T-helper 1 cell treated with Interleukin-12 subunit alpha and Interleukin-12 subunit beta and Interleukin-4 antibody, amounts not matched to agents 30 ng/mL and 1 ng/mL, for 36 hours (primary cell): ENCODE results near the gene GRAP. TPM values are rescaled to one million over a fixed set of nuclear protein-coding genes. Genes with fewer than 3 reads are reported as not detected.
"Not testable (repeated sequence)": the region's sequence is repeated elsewhere in the genome, so short reads cannot be mapped to it uniquely, and the experiment has no call there.

Experiments
- intact Hi-C: fragments of 100-400 bp; cut with micrococcal nuclease; formaldehyde crosslinking; loops from one replicate; pipeline ENCODE4 v1.15.1; 2024
- total RNA-seq: library from RNA; stranded (reverse); gene quantifications from 2 replicates; pipeline ENCODE4 v1.2.3, GENCODE V29; 2022

Gene GRAP
- total RNA-seq, 1 donor from 2014 or later = 28.5 TPM

DNA sequence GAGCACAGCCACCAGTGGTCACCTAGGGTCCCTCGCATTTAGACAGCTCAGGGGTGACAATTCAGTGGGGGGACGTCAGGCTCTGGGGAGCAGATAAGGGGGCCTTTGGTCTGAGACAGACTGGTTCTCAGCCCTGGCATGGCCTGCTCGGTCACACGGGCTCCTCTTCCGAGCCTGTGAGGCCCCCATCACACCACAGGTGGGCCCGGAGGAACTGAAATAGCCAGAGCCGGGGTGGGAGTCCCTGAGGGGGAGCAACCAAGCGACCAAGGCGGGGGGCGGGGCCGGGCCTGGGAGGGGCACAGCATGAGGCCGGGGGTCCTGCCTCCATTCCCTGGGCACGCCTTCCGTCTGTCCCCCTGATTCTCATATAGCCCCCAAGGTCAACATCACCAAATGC, 4.4 kb downstream of the GRAP start:
- intact Hi-C loops = not testable (repeated sequence)

DNA sequence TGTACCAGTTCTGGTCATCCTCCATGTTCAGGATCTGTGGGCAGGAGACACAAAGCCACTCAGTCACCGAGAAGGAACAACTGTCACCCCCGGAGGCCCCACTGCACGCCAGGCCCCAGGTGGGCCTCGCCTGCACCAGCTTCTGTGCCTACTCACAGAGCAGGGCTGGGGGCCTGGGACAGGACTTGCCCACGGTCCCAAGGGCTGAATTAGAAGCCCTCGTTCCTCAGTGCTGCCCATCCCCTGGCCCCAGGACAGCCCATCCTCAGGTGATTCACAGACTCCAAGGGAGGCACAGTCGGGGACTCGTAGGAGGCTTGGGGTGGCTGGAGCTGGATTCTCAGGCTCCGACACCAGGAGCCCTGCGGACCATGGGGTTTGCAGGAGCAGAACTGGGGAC, 4.9 kb downstream of the GRAP start:
- intact Hi-C loops = not testable (repeated sequence)

DNA sequence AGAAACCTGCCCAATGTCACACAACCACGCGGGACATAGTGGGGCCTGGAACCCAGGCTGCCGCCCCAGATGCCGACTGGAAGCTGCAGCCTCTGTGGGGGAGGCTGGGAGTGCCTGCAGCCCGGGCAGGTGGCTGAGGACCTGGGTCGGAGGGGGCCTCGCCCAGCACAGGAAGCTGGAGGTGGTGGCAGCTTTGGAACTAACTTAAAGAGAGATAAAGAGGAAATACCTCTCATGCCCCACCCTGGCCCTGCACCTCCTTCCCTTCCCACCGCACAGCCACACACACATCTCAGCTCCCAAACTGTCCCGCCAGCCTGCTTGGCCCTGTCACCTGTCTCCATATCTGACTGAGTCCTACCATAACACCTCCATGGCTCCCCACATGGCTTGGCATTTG, 6.4 kb downstream of the GRAP start:
- intact Hi-C loops = not testable (repeated sequence)

DNA sequence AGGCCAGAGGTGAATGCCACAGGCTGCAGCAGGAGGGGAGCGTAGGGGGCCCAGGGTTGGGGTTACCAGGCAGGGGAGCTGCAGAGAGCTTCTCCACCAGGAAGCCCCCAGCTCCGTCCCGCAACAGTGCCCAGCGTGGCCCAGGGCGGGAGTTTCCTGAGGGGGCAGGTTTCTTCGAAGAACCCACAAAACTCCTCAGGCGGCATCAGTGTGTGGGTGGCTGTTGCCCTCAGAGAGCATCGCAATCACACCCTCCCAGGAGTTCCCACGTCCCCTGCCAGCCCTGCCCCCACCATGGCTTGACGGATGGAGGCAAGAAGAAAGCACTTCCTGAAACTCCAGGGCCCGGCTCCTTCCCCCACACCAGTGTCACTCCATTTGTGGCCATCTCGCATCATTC, 8.0 kb downstream of the GRAP start:
- intact Hi-C loops = not testable (repeated sequence)

DNA sequence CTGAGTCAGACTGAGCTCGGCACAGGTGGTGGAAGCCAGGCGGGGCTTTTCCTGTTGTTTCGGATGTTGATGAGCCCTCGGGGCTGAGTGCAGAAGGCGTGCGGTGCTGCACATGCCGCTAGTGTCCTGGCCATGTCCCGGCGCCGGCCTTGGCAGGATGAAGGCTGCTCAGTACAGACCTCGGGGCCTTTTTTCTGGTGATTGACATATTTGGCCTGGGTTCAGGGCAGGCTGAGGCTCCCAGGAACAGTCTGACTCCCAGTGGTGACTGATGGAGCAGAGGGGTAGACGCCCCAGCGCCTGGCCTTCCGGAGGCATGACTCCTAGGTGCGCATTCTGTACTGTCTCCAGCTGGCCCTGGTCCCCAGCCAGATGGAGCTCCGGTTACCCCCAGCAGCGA, 8.8 kb downstream of the GRAP start:
- intact Hi-C loops = not testable (repeated sequence)

DNA sequence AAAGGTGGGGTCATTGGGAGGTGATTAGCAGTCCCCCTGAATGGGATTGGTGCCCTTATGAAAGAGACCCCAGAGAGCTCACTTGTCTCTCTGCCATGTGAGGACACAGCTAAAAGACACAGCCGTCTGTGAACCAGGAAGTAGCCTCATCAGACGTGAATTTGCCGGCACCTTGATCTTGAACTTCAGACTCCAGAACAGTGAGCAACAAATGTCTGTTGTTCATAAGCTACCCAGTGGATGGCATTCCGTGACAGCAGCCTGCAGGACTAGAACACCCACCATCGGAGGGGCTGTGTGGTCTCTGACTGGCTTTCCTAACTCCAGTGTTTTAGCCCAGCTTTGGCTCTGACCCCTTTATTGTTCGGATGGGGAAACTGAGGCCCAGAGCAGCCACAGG, 9.2 kb downstream of the GRAP start:
- intact Hi-C loops = not testable (repeated sequence)

DNA sequence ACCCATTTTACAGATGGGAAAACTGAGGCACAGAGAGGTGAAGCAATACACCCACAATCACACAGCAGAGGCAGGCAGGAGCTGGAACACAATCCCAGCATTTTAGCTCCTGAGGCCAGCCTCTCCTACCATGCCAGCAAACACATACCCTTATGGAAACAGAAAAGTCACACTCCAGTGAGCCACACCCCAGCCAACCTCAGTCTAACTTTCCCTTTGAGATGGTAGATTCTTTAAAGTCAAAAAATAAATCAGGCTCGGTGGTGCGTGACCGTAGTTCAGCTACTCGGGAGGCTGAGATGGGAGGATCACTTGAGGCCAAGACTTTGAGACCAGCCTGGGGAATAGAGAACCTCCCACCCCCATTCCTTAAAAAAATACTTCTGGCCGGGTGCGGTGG, 10.6 kb downstream of the GRAP start:
- intact Hi-C loops = not testable (repeated sequence)

DNA sequence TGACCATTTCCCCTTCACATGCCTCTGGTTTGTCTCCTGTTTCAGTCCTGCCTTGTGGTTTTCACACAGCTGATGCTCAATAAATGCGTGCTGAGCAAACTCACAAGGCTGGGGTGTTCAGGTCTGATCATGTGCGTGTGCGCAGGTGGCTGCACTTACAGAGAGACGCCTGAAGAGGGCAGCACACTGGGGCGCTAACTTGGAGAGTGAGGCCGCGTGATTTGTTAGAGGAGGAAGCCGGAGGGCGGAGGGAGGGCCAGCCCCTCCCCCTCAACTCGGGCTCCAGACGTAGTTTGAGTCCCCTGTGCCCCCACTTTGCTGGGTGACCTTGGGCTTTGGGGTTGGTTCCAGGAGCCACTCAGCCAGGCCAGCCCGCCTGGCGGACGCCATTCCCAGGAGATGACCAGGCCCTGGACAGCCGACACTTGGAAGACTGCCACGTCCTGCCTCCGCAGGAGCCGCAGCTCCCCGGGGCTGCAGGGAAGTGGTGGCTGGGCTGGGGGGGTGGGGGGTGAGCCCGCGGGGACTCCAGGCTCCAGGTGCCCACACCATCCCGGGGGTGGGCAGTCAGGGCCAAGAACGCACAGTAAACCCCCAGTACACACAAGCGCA, 14.3 kb downstream of the GRAP start:
- intact Hi-C loops = not testable (repeated sequence)

DNA sequence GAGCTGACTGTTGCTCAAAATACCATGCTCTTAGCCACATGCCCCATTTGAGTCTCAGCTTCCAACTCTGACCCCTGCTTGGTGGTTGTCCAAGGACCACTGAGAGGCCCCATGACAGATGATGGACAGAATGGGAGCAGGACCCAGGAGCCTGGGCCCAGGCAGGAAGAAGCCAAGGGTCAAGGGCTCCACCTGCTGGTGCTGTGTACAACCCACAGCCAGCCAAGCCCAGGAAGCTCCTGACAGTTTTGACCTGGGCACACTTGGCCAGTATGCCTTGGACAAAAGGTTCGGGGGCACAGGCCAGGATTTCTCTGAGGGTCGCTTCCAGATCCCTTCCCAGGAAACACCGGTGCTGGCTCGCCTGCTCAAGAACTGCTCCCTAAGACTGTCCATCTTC, 15.0 kb downstream of the GRAP start:
- intact Hi-C loops = not testable (repeated sequence)

DNA sequence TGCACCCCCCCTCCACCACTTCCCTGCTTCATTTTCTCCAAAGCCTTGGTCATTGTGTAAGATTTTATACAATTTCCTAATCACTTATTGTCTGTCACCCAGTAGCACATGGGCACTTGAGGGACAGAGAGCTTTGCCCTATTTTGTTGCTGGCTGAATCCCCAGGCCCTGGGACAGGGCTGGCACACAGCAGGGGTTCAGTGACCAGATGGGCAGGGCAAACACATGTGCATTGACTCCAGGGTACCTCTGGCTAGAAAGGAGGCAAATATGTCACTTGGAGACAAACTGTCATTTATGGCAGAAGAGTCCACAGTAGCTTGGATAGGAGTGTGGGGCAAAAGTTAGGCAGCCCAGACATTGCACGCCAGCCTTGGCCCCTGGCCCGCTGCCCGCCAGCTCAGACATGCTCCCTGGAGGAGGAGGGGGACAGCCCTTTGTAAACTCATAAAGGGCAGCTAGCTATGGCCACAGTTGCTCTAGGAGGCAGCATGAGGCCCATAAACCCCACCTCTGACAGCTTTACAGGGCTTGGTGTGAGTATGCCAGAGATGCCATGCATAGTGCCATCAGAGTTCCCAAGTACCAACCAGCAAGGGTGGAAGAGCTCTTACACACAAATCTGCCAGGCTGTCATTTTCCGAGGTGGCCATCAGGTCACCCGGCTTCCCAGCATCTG, 15.8 kb downstream of the GRAP start:
- intact Hi-C loops = not testable (repeated sequence)

DNA sequence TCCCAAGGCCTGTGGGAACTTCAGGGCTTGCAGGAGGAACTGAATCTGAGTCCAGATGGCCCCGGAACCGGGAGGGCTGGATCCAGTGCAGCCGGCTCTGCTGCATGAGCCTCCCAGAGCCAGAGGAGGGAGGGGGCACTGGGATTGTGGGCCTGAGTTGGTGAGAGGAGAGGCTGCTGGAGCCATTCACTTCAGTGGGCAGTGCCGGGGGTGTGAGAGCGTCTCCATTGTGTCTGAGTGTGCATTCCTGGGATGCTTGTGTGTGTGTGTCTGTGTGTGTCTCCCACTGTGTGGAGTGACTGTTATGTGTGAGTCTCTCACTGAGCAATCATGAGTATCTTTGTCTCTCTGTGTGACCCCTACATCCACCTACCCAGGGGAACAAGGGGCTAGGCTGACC, 17.0 kb downstream of the GRAP start:
- intact Hi-C loops = not testable (repeated sequence)

DNA sequence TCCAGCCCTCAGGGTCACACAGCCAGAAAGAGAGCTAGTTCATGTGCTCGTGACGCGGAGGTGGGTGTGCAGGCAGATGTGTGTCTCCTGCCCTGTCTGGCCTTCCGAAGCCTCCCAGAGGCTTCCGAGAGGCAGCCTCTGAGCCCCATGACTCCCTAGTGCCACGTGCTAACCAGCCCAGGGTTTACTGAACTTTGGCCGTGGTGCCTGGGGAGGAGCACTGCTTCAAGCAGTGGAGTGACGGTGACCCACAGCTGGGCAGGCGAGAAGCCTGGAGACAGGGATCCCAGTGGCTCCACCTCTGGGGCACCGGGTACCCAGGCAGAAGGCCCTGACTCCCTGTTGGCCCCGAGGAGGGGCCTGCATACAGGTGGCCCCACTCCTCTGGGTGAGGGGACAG, 18.1 kb downstream of the GRAP start:
- intact Hi-C loops = not testable (repeated sequence)

DNA sequence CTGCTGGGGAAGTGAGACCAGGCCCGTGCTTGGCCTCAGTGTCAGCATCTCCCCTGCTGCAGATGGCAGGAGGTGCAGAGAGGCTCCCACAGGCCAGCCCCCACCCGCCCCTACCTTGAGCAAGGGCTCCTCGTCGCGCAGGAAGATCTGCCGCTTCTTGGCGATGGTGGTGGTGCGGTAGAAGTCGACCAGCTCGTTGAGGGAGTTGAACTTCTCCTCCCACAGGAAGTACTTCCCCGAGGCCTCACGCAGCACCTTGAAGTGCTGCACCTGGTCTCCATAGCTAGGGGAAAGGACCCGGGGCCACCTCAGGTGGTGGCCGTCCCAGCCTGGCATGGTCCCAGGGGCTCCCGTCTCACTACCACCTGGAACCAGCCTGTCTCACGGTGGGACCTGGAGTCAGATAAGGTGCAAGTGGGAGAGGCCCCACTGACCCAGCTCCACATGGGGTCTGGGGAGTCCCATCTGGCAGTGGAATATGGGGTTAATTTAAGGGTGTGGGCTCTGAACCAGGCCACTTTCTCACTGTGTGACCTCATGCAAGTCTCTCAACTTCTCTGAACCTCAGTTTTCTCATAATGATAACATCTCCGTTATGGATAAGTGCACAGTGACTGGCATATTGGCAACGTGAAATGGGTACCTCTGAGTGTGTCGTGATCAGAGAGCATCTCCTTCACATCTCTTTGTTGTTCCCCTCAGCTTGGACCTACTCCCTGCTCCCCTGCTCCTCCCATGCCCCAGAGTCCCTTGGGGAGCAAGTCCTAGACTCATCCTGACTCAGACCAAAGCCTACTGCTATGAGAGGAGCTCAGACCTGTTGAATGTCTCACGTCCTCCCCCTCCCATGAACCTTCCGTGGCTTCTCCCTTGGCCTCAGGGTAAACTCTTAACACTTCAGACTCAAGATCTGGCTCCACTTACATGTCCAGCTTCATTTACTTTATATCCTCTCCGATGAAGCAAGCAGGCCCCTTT, 22.4 kb downstream of the GRAP start:
- intact Hi-C loops = no loop called here

DNA sequence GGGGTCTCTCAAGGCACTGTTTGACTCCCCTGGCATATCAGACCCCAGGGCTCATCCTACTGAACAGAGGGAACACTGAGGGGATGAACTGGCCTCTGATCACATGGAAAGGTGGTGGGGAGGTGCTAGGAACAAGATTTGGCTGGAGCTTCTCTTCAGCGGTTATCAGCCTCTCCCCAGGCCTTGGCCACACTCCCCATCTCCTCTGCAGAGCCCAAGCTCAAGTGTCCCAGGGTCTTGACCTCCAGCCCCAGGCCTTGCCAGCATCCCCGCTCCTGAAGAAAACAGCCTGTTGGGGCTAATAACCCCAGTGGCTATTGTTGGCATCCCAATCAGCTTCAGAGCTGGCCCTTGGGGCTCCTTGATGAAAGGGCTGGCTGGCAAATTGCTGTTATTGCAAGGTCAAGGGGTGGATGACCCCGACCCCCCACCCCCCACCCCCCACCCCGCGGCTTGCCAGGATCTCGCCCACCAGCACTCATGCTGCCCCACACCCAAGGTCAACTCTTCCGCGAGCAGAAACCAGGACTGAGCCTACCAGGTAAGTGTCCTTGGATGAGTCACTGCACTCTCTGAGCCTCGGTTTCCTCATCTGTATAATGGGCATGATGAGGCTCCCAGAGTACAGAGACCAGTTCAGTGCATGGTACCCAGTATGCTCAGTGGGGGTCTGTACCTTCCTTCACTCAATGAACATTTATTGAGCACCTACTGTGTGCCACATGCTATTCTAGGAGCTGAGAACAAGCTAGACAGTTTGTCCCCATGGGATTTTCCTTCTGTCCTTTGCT, 23.4 kb downstream of the GRAP start:
- intact Hi-C loops = no loop called here

DNA sequence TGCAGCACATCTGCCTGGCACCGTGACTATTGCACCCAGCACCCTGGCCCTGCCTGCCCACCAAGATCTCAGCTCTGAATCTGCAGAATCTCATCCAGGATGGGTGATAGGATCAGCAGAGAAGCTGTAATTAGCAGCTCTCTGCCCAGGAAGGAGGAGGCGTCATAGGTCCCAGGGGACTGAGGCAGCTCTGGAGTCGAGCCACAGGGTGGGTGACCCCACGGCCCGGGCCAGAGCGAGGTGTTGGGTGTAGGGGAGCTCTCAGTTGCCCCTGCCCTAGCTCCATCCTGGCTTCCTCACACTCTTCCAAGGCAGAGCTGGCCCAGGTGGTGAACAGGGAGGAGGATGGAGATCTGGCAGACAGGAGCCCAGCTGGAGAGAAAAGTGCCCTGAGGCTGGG, 24.0 kb downstream of the GRAP start:
- intact Hi-C loops = no loop called here

DNA sequence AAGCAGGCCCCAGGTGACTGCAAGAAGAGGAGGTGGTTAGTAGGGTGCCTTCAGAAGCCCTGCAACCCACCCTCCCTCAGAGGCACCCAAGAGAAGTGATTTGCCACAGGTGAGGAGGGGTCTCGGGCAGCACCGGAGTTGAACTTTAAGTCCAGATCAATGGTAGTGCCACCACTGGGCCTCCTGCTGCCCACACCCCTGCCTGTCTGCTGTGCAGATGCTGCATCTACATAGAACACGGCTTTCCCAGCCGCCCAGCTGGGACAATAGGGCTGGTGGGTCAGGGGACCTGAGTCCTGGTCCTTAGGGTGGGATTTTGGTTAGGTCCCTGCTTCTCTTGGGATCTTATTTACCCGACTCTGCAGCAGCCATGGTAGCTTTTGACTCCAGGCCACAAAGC, 24.6 kb downstream of the GRAP start:
- intact Hi-C loops = no loop called here

DNA sequence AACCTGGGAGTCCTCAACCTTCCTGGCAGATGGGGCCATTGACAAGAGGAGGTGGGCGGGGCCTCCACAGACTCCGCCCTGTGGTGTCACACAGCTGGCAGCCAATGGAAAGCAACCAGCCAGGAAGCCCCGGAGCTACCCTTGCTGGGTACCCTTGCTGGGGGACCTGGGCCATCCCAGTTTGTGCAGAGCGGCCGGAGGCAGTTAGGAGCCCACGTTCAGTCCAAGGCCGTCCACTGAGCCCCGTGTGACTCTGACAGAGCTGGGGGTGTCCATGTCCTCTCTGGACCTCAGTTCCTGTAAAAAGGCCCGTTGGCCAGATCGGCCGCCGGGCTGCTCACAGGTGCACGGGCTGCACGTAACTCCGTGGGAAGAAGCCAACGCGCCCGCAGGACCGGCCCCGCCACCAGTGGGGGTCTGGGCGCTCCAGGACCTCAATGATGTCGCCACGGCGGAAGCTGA, 25.1 kb downstream of the GRAP start:
- intact Hi-C loops = no loop called here

DNA sequence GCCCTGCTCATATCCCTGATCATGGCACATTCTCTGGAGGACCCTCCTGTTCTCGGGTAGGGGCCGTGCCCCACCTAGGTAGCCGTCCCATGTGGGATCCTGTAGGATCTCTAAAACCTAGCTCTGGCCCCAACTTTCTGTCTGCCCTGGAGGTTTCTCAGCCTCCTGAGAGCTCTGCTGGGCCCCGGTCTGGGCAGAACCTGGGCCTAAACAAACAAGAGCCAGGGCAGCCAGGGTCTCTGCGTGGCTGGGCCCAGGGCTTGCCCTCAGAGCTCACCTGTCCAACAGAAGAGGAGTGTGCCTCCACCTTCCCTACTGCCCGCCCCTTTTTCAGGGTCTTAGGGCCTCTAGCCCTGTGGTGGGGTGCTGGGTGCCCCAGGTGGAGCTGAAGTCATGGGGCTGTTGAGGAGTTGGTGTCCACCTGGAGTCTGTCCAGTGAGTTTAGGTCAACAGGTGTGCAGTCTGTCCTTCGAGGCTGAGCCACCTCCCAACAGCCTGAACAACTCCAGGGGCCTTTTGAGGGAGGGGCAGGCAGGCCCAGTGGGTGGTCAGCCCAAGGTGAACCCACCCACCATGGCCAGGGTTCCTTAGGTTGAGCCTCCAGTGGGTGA, 25.6 kb downstream of the GRAP start:
- intact Hi-C loops = not testable (repeated sequence)

DNA sequence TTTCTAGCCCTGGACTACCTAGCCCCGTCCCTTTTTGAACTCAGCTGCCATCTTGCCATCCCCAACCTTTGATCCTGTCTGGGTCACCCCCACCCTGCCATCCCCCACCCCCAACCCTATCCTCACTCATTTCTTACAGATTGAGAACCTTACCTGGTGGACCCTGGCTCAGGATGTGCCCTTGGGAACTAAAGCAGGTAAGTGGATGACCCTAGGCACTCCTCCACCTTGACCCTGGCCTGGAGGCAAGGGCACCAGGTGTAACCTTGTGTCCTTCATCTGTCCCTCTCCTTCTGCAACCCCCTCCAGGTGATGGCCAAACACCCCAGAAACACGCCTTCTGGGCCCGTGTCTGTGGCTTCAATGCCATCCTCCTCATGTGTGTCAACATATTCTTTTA, 26.7 kb downstream of the GRAP start:
- intact Hi-C loops = no loop called here

DNA sequence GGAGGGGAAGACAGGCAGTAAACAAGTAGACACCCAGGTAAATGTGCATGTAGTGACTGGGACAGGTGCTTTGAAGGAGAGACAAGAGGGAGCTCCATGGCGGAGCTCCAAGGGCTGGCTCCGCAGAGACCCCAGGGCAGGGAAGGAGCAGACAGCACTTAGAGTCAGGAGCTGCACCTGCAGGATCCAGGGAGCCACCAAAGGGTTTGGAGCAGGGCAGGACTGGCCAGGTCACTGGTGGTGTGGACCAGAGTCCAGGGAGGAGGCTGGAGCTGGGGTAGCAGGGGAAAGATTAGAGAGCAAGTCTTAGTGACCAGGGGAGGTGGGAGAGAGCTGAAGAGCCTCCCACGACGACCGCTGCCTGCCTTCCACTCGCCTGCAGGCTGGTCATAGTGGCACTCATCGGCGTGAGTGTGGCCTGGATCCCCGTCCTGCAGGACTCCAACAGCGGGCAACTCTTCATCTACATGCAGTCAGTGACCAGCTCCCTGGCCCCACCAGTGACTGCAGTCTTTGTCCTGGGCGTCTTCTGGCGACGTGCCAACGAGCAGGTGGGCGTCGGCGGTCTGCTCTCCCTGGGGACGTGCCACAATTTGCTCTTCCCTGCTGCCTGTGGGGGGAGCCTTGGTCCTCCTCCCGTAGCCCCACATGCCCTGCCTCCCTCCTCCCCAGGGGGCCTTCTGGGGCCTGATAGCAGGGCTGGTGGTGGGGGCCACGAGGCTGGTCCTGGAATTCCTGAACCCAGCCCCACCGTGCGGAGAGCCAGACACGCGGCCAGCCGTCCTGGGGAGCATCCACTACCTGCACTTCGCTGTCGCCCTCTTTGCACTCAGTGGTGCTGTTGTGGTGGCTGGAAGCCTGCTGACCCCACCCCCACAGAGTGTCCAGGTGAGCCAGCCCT, 27.5 kb downstream of the GRAP start:
- intact Hi-C loops = no loop called here
